Posterior cingulate gyrus (tissue), 11 donors: ENCODE measurements around the gene EIF1AD.
"Not testable (repeated sequence)": the region's sequence is repeated elsewhere in the genome, so short reads cannot be mapped to it uniquely, and the experiment has no call there.

Experiments used
- DNase-seq, 10 donors: peaks; one replicate each; pipeline versions ENCODE4 v3.0.0 to v3.0.0-alpha.2; 2020 to 2021; ENCODE audit warnings: mixed read lengths in 3 of 10
- intact Hi-C: fragments of 100-400 bp; cut with DNase I; formaldehyde crosslinking; loops from one replicate; pipeline ENCODE4 v1.15.1; 2023

Gene EIF1AD

DNA sequence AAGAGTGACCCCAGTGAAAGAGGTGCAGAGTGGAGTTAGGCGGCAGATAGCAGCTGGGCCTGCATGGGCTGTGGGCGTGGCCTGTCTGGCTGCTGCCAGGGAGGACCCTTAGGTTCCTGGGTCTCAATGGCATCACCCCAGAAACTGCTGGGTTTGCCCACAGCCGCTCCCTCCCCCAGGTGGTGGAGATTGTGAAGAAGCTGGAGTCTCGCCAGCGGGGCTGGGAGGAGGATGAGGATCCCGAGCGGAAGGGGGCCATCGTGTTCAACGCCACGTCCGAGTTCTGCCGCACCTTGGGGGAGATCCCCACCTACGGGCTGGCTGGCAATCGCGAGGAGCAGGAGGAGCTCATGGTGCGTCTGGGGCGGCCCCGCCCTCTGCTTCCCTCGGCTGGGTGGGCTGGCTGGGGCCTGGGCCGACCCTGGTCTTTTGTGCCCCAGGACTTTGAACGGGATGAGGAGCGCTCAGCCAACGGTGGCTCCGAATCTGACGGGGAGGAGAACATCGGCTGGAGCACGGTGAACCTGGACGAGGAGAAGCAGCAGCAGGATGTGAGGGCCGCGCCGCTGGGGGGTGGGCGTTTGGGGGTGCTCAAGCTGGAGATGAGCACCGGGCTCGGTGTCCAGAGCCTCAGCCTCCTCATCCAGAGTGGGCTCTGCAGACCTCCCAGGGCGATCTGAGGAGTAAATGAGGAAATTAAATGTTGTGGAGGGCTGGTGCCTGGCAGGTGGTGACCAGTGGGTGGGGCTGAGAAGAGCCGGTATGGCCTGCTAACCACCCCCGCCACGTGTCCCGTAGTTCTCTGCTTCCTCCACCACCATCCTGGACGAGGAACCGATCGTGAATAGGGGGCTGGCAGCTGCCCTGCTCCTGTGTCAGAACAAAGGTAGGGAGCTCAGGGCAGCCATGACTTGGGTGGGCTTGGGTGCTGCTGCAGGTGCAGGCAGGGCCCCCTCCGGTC is 25.5 kb downstream of the EIF1AD start:
- peak in 3 of 10 donors; percentile 68 to 85 (median 79) for DNase-seq
- intact Hi-C loops: no loop called here

DNA sequence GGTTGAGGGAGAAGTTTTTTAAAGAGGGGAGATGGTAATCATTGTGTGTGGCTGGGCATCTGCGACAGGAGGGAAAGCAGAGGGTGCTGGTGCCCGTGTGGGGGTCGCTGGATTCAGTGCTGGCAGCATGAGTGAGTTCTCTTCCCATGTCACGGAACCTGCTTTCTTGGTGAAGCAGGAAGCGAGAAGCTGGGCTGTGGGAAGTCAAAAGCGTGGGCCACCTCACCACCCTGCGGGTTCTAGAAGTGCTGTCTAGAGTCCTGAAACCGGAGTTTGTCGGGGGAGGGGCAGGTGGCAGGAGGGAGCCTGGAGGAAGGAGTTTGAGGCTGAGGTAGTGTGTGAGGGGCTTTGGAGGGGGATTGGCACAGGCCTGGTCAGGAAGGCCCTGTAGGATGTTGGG is 26.2 kb downstream of the EIF1AD start:
- intact Hi-C loops: no loop called here
- peak in 3 of 10 donors; percentile 24 to 69 (median 39) for DNase-seq

DNA sequence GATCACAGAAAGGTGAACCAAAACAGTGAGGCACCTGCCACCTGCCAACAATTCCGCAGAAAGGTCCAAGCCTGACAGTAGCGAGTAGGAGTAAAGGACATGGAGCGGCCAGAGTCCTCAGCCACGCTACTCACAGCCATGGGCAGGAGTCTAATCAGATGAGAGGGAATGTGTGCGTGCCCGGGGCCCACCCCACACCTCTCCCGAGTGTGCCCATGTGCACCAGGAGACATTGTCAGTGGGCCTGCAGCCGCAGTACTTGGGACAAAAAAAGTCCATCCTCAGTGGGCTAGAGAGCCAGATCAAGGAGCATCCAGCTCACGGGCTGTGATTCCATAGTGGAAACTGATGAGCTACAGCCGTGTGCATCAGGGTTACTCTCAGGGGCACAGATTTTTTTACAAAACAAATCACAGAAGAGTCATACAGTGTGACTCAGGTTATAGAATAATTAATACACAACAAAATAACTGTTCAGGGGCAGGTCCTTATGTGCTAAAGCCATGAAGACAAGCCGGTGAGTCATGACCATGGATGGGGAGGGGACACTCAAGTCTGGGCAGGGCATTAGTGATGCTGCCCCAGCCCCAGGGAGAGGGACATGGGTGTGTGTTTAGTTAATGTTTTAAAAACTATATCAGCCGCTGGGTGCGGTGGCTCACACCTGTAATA is 28.4 kb downstream of the EIF1AD start:
- intact Hi-C loops: no loop called here
- peak in 2 of 10 donors; percentile 4 to 42 for DNase-seq

DNA sequence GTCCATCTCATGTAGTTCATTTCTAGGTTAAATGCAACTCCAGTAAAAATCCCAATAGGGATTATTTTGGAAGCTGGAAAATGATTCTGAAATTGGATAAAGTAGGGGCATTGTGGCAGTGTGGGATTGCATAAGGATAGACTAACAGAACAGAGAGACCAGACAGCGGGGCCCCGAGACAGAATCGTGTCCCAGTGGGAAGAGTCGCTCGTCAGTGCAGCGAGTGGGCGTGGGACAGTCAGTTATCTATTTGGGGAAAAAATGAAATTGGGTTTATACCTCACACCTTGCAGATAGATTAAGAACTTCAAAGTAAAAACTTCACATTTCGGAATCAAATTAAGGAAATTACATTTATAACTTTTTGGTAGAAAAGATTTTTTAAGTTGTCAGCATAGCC is 29.8 kb downstream of the EIF1AD start:
- intact Hi-C loops: no loop called here
- peak in 2 of 10 donors; percentile 62 to 73 for DNase-seq

DNA sequence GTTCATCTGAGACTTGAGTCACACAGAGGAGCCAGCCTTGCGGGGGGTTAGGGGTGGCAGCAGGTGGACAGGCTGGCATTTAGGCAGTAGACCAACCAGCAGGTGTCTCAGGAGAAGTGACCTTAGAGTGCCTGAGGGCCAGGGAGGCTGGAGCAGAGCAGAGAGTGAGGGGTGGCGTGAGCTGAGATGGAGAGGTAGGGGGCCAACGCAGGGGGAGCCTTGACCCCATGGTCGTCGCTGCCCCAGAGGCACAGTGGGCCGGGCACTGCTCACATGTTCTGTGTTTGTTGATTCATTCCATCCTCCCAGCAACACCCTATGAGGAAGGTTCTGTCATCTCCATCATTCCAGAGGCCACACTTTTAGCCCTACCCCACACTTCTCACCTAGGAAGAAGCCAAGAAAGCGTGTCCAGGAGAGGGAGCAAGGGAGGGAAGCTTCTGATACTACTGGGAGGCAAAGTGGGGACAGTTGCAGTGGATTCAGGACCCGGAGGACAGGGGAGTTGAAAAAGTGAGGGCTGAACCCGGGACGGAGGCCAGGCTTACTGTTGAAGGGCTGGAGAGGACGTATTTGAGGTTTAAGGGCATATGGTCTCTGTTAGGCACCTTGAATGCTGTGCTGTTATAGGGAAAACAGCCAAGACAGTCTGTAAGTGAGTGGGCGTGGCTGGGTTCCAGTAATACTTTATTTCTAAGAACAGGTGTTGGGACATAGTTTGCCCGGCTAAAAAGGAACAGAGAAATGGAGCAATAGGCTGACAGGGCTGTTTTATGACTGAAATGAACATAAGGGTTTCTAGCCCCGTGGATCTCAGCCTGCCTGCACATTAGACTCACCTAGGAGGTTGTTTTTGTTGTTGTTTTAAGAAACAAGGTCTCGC is 33.1 kb downstream of the EIF1AD start:
- intact Hi-C loops: no loop called here

DNA sequence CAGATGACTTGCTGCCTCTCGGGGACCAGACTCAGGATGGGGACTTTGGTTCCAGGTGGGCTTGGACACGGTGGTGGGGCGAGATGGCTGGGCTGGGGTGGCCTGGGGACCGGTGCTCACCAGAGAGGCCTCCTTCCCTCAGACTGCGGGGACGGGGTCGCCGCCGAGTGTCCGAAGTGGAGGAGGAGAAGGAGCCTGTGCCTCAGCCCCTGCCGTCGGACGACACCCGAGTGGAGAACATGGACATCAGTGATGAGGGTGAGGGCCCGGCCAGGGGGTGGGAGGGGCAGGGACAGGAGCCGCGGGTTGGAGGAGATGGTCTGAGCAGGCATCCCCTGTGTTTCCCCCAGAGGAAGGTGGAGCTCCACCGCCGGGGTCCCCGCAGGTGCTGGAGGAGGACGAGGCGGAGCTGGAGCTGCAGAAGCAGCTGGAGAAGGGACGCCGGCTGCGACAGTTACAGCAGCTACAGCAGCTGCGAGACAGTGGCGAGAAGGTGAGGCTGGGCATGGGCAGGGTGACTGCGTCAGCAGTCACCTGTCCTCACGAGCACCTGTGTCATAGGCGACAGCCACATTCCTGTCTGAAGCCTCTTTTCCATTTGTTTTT is 34.5 kb downstream of the EIF1AD start:
- DNase-seq: peak in 1 of 10 donors; percentile 67
- intact Hi-C loops: no loop called here

More for the DNA sequence above, 33.1 kb downstream of the EIF1AD start:
- peak in 3 of 10 donors; percentile 42 to 69 (median 52) for DNase-seq

DNA sequence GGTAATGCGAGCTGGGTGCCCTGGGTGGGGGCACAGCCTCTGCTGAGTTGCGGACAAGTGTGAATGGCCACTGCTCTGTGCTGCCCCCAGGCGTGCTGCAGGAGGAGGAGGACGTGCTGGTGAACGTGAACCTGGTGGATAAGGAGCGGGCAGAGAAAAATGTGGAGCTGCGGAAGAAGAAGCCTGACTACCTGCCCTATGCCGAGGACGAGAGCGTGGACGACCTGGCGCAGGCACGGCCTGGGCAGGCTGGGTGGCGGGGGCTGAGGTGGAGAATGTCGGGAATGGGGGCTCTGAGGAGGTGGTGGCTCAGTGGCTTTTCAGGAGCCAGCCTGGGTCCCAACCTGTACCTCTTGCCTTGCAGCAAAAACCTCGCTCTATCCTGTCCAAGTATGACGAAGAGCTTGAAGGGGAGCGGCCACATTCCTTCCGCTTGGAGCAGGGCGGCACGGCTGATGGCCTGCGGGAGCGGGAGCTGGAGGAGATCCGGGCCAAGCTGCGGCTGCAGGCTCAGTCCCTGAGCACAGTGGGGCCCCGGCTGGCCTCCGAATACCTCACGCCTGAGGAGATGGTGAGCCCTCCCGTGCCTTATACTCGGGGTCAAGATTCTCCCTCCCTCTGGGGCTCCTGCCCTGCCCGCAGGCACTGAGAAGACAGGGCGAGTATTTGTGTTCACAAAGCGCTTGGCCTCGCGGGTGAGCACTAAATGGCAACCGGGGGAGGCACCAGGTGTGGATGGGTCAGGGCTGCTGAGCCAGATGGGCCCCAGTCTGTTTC is 35.8 kb downstream of the EIF1AD start:
- peak in 2 of 10 donors; percentile 61 to 67 for DNase-seq
- intact Hi-C loops: no loop called here

DNA sequence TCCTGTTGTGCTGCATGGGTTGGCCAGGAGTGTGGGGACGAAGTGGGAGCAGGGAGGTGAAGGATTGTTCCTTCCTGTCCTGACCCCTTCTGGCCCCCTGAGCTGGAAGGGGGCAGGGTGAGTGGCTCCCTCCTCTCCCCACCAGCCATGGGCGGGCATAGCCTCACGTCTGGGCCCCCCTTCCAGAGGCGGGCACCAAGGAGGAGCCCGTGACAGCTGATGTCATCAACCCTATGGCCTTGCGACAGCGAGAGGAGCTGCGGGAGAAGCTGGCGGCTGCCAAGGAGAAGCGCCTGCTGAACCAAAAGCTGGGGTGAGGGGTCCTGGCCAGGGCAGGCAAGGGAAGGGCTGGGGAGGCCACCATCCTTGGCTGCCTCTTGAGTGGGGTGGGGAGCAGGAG is 37.1 kb downstream of the EIF1AD start:
- intact Hi-C loops: loop anchor here (5.0 kb wide), 1 partner anchor 73 kb away; the partner anchor contains the start of gene CCDC85B
- peak in 2 of 10 donors; percentile 20 to 75 for DNase-seq

DNA sequence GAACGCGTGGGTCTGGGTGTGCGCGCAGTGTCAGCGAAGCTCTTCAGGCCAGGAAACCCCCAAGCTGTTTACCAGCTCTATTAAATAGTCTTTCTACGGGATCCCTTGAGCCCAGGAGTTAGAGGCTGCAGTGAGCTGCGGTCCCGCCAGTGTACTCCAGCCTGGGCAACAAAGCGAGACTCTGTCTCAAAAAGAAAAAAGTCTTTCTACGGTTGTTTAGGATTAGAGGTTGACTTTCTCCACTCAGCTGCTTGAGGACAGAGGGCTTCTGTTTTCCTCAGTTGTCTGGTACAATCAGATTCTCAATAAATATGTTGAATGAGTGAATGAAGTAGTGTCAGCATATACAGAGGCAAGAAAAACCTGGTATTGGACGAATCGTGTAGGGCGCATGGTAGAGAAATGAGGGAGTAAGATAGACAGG is 39.8 kb downstream of the EIF1AD start:
- intact Hi-C loops: loop anchor here (5.0 kb wide), 1 partner anchor 70 kb away; the partner anchor contains the start of gene CCDC85B
- no peak for DNase-seq

DNA sequence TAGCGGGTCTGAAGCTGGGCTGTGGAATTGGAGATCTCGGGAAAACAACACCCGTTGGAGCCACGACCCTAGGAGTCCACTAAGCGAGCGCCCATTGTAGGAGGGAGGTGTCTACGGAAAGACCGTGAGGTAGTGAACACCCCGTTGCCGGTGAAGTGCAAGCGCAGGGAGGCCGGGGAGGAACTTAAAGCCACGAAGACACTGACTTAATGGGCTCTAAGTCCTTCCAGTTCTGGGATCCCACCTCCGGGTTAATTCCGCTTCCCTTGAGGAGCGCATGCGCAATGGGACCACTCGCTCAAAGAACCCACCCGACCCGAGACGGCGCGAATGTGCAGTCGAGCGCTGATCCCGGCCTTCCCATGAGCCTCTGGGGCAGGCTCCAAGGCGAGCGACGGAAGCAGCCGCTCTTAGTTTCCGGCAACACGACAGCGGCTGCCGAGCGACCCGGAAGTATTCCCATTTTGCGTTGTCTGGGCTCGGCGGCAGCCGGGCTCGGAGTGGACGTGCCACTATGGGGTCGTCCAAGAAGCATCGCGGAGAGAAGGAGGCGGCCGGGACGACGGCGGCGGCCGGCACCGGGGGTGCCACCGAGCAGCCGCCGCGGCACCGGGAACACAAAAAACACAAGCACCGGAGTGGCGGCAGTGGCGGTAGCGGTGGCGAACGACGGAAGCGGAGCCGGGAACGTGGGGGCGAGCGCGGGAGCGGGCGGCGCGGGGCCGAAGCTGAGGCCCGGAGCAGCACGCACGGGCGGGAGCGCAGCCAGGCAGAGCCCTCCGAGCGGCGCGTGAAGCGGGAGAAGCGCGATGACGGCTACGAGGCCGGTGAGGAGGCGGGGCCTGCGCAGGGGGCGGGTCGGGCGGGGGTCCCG is 40.5 kb downstream of the EIF1AD start, which contains the start of gene SART1:
TSS of gene SART1 (plus strand) at position 468 of the 874 bp plus-strand sequence. CDS start at position 515, 47 bp downstream.
- intact Hi-C loops: loop anchor here (1.0 to 5.0 kb wide), 3 partner anchors 41 to 69 kb away; partner anchors contain the start of genes BANF1, C11orf68, CCDC85B and DRAP1
- DNase-seq: peak; percentile 96 to 99 (median 97)

DNA sequence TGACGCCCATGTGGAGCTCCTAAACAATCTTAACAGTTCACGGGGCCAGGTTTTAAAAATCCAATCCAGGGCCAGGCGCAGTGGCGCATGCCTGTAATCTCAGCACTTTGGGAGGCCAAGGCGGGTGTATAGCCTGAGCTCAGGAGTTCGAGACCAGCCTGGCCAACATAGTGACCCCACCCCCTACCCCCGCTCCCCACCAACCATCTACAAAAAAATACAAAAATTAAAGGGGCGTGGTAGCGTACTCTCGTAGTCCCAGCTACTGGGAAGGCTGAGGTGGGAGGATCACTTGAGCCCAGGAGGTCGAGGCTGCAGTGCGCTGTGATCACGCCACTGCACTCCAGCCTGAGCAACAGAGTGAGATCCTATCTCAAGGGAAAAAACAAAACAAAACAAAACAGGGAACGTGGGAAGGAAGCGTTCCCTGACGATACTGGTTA is 41.1 kb downstream of the EIF1AD start:
- intact Hi-C loops: loop anchor here (1.0 to 5.0 kb wide), 3 partner anchors 41 to 69 kb away; partner anchors contain the start of genes BANF1, C11orf68, CCDC85B and DRAP1

DNA sequence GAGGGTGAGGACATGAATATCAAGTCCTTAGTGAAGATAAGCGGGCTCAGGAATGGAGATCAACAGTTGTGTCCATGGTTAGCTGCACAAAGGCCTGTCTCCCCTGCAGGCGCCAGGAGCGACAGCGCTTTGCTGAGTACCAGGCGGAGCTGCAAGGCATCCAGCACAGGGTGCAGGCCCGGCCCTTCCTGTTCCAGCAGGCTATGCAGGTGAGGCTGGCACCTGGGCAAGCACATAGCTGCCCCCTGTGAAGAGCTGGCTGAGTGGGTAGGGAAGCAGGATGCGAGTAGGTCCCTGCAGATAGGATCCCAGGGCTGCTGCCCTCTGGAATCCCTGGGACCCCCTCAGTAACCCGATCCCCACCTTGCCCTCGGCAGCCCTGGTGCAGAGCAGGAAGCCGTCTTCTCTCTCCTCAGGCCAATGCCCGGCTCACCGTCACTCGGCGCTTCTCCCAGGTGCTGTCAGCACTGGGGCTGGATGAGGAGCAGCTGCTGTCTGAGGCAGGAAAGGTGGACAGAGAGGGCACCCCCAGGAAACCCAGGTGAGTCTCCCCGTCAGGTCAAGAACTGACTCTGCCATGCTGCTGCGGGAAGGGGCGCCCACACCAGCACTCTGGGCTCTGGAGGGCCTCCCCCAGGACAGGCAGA is 43.1 kb downstream of the EIF1AD start:
- peak in 1 of 10 donors; percentile 50 for DNase-seq
- intact Hi-C loops: no loop called here

More for the DNA sequence above, 41.1 kb downstream of the EIF1AD start:
- DNase-seq: peak in 2 of 10 donors; percentile 20 to 55

DNA sequence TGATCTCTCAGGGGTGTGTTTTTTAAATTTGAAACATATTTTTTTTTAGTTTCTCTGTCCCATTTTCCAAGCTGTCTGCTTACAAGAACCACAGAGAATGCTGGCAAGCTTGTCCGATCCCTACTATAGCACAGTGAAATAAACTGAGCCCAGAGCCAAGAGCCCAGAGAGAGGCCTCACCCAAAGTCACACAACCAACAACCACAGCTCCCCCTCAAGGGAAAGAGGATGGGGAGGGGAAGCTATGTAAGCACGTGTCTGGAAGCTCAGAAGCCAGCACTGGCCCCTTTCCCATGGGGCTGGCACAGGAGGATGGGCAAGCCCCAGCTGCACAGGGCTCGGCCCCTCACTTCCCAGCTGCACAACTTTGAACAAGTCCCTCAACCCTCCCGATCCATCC is 43.7 kb downstream of the EIF1AD start:
- intact Hi-C loops: no loop called here
- DNase-seq: peak in 1 of 10 donors; percentile 55

DNA sequence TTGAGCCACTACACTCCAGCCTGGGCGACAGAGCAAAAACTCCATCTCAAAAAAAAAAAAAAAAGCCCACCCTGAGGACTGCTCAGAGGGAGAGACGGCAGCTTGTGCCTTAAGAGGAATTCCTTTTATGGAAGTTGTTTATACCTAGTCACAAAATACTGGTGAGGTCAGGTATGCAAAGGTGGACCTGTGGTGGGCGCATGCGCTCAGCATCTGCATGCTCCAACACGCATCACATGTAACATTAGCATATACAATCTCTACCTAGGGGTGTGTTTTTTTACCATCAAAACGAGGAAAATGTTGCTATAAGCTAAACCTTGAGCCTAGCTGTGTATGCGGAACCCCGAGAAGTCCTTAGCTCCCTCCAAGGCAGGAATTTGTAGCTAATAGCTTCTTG is 47.2 kb downstream of the EIF1AD start:
- intact Hi-C loops: no loop called here
- no peak for DNase-seq

DNA sequence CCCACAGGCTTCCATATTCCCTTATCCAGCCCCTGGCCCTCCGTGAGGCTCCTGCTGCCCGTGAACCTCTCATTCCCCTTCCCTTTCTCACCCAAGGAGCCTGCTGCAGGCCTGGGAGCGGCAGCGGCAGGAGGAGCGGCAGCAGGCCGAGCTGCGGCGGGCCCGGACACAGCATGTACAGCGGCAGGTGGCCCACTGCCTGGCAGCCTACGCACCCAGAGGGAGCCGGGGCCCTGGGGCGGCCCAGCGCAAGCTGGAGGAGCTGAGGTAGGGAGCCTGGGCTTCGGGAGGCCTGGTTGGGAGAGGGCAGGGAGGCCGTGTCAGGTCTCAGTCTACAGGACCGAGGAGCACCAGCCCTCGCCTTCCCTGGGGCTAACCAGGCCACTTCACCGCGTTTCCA is 48.5 kb downstream of the EIF1AD start:
- DNase-seq: peak in 2 of 10 donors; percentile 37 to 81

DNA sequence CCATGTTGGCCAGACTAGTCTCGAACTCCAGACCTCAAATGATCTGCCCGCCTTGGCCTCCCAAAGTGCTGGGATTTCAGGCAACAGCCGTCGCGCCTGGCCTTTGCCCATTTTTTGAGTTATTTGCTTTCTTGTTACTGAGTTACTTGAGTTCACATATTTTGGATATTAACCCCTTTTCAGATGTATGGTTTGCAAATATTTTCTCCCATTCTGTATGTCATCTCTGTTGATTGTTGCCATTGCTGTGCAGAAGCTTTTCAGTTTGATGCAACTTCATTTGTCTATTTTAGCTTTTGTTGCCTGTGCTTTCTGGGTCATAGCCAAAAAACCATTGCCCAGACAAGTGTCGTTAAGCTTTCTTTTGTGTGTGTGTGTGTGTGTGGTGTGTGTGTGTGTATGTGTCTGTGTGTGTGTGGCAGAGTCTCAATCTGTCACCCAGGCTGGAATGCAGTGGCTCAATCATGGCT is 49.9 kb downstream of the EIF1AD start:
- DNase-seq: peak in 2 of 10 donors; percentile 39 to 55
- intact Hi-C loops: no loop called here

More for the DNA sequence above, 48.5 kb downstream of the EIF1AD start:
- intact Hi-C loops: no loop called here

DNA sequence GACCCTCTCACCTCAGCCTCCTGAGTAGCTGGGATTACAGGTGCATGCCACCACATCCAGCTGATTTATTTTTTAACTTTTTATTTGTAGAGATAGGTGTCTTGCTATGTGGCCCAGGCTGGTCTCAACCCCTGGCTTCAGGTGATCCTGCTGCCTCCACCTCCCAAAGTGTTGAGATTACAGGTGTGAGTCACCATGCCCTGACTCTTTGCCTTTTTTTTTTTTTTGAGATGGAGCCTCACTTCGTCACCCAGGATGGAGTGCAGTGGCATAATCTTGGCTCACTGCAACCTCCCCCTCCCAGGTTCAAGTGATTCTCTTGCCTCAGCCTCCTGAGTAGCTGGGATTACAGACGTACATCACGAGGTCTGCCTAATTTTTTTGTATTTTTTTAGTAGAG is 50.3 kb downstream of the EIF1AD start:
- intact Hi-C loops, DNase-seq: not testable (repeated sequence)
